K562 (cell line): ENCODE data around the gene PPM1F. TPM values are rescaled to one million over a fixed set of nuclear protein-coding genes. Genes with fewer than 3 reads are reported as not detected.

ENCODE experiments used
- ATAC-seq: fragments of 200-7000 bp; cut with Tn5 transposase; 3 replicates; pipeline ENCODE4 v1.9.1; 2020; ENCODE audit warnings: moderate library complexity
- BruUV-seq: library from RNA; stranded (reverse); fragments of 400-500 nt; replicated peaks from 2 replicates; lab custom pipeline; 2021; lab: Mats Ljungman, UMichigan
- CTCF ChIA-PET: fragments of 300-600 bp; formaldehyde crosslinking; extraction: SDS; loops from one replicate; lab custom pipeline; 2021; ENCODE audit warnings: low intra/inter-chr PET ratio; lab: Yijun Ruan, JAX
- POLR2A ChIA-PET: fragments of 300-600, 350-650 bp; sonication (Branson Sonifier 250); formaldehyde crosslinking; extraction: SDS; loops from one replicate; lab custom pipeline; 2021; ENCODE audit warnings: antibody characterized with exemption, inconsistent platforms; lab: Yijun Ruan, JAX
- DNase-seq, 4 experiments: peaks; one replicate each; pipeline versions ENCODE4 v3.0.0 to v3.0.0-alpha.2; 2011 to 2018; ENCODE audit warnings: low spot score in 3 of 4, mixed read lengths in 3 of 4; ENCODE audit errors: extremely low read depth in 1 of 4
- FAIRE-seq: peaks from 2 replicates; lab custom pipeline; 2011; peaks lifted over from hg19 to GRCh38; lab: Jason Lieb, UNC
- H2AFZ ChIP-seq: 2 replicates; pipeline ENCODE4 v1.6.0; 2011; ENCODE audit warnings: low read depth, low read length, control low read depth, inconsistent platforms
- H3K27ac ChIP-seq: fragments of 200-600 bp; 3 replicates; pipeline ENCODE4 v1.8.0; 2011; ENCODE audit warnings: low read depth, mild to moderate bottlenecking, control low read depth, inconsistent platforms, low read length, moderate library complexity, mixed read lengths; ENCODE audit errors: extremely low read depth
- H3K27me3 ChIP-seq, 2 experiments: fragments of 300-600 bp in 1 of 2; 2 replicates in 1 of 2; 3 replicates in 1 of 2; pipeline versions ENCODE4 v1.6.0 to v1.8.0; 2011; ENCODE audit warnings: inconsistent platforms in 2 of 2, low read length in 2 of 2, mild to moderate bottlenecking in 1 of 2, mixed read lengths in 1 of 2, moderate library complexity in 1 of 2; ENCODE audit not compliant: control insufficient read depth in 2 of 2, insufficient read depth in 2 of 2
- H3K36me3 ChIP-seq: fragments of 300-600 bp; 3 replicates; pipeline ENCODE4 v1.8.0; 2011; ENCODE audit warnings: mild to moderate bottlenecking, low read length, inconsistent platforms; ENCODE audit not compliant: control insufficient read depth, insufficient read depth
- H3K4me1 ChIP-seq, 2 experiments: fragments of 200-600 bp in 1 of 2; replicated peaks in 1 of 2; 2 replicates in 1 of 2; 3 replicates in 1 of 2; pipeline versions ENCODE4 v1.5.1 to v1.8.0; 2011; ENCODE audit warnings: inconsistent platforms in 2 of 2, low read length in 2 of 2, mild to moderate bottlenecking in 1 of 2, mixed read lengths in 1 of 2, moderate library complexity in 1 of 2; ENCODE audit not compliant: control insufficient read depth in 2 of 2, insufficient read depth in 2 of 2
- H3K4me2 ChIP-seq: 2 replicates; pipeline ENCODE4 v1.6.1; 2011; ENCODE audit warnings: low read length, control low read depth, inconsistent platforms, mixed read lengths; ENCODE audit not compliant: insufficient read depth
- H3K4me3 ChIP-seq: fragments of 200-600 bp; sonication (generic), shearing (Covaris generic); 2 replicates; pipeline ENCODE4 v1.5.1; 2016; ENCODE audit warnings: control low read depth, inconsistent platforms
- H3K79me2 ChIP-seq: fragments of 200-600 bp; 3 replicates; pipeline ENCODE4 v1.8.0; 2011; ENCODE audit warnings: low read length, inconsistent platforms; ENCODE audit not compliant: control insufficient read depth, insufficient read depth
- H3K9ac ChIP-seq, 2 experiments: 2 replicates each; pipeline versions ENCODE4 v1.6.0 to v1.6.1; 2011; ENCODE audit warnings: low read depth in 2 of 2, low read length in 2 of 2, control low read depth in 1 of 2, inconsistent platforms in 1 of 2, mild to moderate bottlenecking in 1 of 2, mixed read lengths in 1 of 2; ENCODE audit not compliant: insufficient read depth in 1 of 2
- H3K9me1 ChIP-seq: one replicate; pipeline ENCODE4 v1.6.0; 2011; ENCODE audit warnings: inconsistent platforms, mild to moderate bottlenecking, low read length, moderate library complexity; ENCODE audit not compliant: control insufficient read depth, insufficient read depth
- H3K9me3 ChIP-seq: replicated peaks from 2 replicates; pipeline ENCODE4 v1.5.1; 2011; ENCODE audit warnings: low read depth, low read length, inconsistent platforms; ENCODE audit not compliant: control insufficient read depth, insufficient read depth
- H4K20me1 ChIP-seq: replicated peaks from 2 replicates; pipeline ENCODE4 v1.6.1; 2011; ENCODE audit warnings: low read length, inconsistent platforms, mixed read lengths; ENCODE audit not compliant: control insufficient read depth, insufficient read depth
- BMI1 ChIP-seq: fragments of 150-350 bp; IDR thresholded peaks from 2 replicates; pipeline ENCODE4 v1.6.1; 2014; ENCODE audit warnings: low read length
- JUND ChIP-seq, 2 experiments: IDR thresholded peaks; 2 replicates in 1 of 2; 3 replicates in 1 of 2; pipeline ENCODE4 v1.6.1; 2011; ENCODE audit warnings: borderline replicate concordance in 2 of 2, low read depth in 2 of 2, low read length in 2 of 2, improper control_type of control experiment in 1 of 2, missing biosample characterization in 1 of 2, missing genetic modification characterization in 1 of 2, missing genetic modification reagents in 1 of 2
- ZFP36 ChIP-seq: fragments of 150-350 bp; IDR thresholded peaks from 2 replicates; pipeline ENCODE4 v1.6.1; 2018; ENCODE audit warnings: low read length, low read depth; ENCODE audit not compliant: partially characterized antibody
- WGBS: fragments of 100-300 bp; shearing (Covaris generic); methylation state at CpG from one replicate; pipeline ENCODE4 v1.1.6; 2016; ENCODE audit warnings: low coverage, mixed read lengths; ENCODE audit not compliant: insufficient coverage; ENCODE audit errors: missing lambda C conversion rate; 5-methylcytosine and 5-hydroxymethylcytosine counted together
- in situ Hi-C: fragments of 300-500 bp; cut with MboI; formaldehyde crosslinking; loops from 4 replicates; pipeline ENCODE4 v1.15.0; 2018; ENCODE audit warnings: inconsistent platforms, mixed read lengths
- intact Hi-C: fragments of 100-400 bp; cut with micrococcal nuclease; formaldehyde crosslinking; loops from 2 replicates; pipeline ENCODE4 v1.14.2; 2022
- polyA plus RNA-seq, 8 experiments: library from polyadenylated mRNA; depleted of rRNA in 4 of 8; stranded (reverse) in 5 of 8; unstranded in 3 of 8; fragments of >200 nt; fragmentation: Nextera tagmentation in 2 of 8; fragmentation: Illumina TruSeq in 1 of 8; extraction: Ambion mirVana in 2 of 8; extraction: Trizol in 1 of 8; gene quantifications; 2 replicates each; pipeline versions ENCODE4 v1.2.1 to v1.2.3, GENCODE V29; 2011 to 2014; ENCODE audit warnings: inconsistent platforms in 1 of 8, missing spikeins in 1 of 8
- total RNA-seq, 7 experiments: library from RNA; depleted of rRNA in 6 of 7; stranded (reverse); fragments of >200 nt in 6 of 7; fragmentation: Illumina TruSeq in 2 of 7; extraction: Trizol in 2 of 7; gene quantifications; 2 replicates each; pipeline versions ENCODE4 v1.2.1 to v1.2.3, GENCODE V29; 2011 to 2021; ENCODE audit warnings: low replicate concordance in 1 of 7
- TF ChIP-seq, protein P1 (sequence below): fragments of 150-350 bp; conservative IDR thresholded peaks from 2 replicates; pipeline ENCODE4 v1.6.1; 2014; ENCODE audit warnings: low read length
- TF ChIP-seq, protein P2 (sequence below): fragments of 450-650 bp; IDR thresholded peaks from 2 replicates; pipeline ENCODE4 v1.6.1; 2016; ENCODE audit warnings: borderline replicate concordance
- TF ChIP-seq, protein P3 (sequence below): fragments of 450-650 bp; IDR thresholded peaks from 2 replicates; pipeline ENCODE4 v1.6.1; 2018; ENCODE audit warnings: mild to moderate bottlenecking, low read depth; ENCODE audit not compliant: partially characterized antibody
- TF ChIP-seq, protein P4 (sequence below): fragments of 450-650 bp; IDR thresholded peaks from 2 replicates; pipeline ENCODE4 v1.6.1; 2014; ENCODE audit warnings: low read depth, mild to moderate bottlenecking, moderate library complexity, borderline replicate concordance

PPM1F gene
- total and polyA plus RNA-seq, 9 of the 15 experiments (the other 6 are each of a cell fraction or from before 2014, with no cell fraction given), result 2.1 to 159 (median 64.0) TPM

DNA sequence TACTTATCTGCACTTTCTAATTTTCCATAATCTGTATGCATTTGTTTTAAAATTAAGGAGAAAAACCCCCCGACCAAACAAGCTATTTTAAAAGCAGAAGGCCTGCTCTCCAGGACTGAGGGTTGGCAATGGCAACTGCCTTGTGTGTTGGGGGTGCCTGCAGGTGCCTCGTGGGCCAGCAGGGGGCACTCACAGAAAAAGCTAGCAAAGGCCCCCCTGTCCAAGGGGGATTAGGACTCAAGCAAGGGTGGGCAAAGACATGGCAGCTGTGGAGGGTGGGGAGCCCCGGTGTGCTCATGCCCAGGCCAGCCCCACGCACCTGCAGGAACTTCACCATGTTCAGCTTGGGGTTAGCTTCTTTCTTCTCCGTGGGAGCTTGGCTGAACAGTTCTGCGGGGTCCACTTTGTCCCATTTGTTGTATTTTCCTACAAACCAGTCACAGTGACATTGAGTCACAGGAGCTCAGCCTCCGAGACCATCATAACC is 19.7 kb upstream of the PPM1F start:
- FAIRE-seq, result peak; percentile 87
- intact Hi-C loops (no loop called here), in situ Hi-C loops (no loop called here)
- H3K4me1 ChIP-seq, result peaks cover 0 to 19% of the 10 kb centered on the region in 2 experiments; a peak in 1 of 5 replicates
- no peaks in the 10 kb centered on the region for H3K9me3 ChIP-seq
- no peak overlapping the region for H3K4me3 ChIP-seq
- H4K20me1 ChIP-seq, result peaks cover 57% of the 10 kb centered on the region
- no peak overlapping the region for H3K4me2 ChIP-seq
- no peak overlapping the region for H2AFZ ChIP-seq
- no TSS peak for BruUV-seq
- CTCF ChIA-PET, result interaction anchor here (0.6 to 2.1 kb wide), 7 partner anchors 89 to 306 kb away, joined by 3 to 12 read pairs (median 4); no protein-coding TSS in a partner anchor
- DNase-seq, result peak; percentile 91 to 100 (median 99)
- H3K27me3 ChIP-seq, result no peaks in the 10 kb centered on the region
- H3K36me3 ChIP-seq, result peaks cover 93% of the 10 kb centered on the region
- ATAC-seq, result peak; percentile 86
- WGBS, result 39% methylated on average over 7 of the region's 7 CpGs
- POLR2A ChIA-PET, result interaction anchor here (0.6 to 15.7 kb wide), 13 partner anchors 11 to 1124 kb away, joined by 3 to 382 read pairs (median 3); partner anchors contain the start of genes GNAZ, PPM1F and TOP3B
- peaks cover 8% of the 10 kb centered on the region; the same call in 1 of the 3 replicates for H3K79me2 ChIP-seq
- peaks cover 14% of the 10 kb centered on the region for H3K9me1 ChIP-seq
- peak overlapping the region in 1 of 2 experiments; percentile 3; a peak in 1 of 4 replicates for H3K9ac ChIP-seq
- no peak overlapping the region for H3K27ac ChIP-seq
- peak; percentile 9 for TF ChIP-seq ZFP36
- TF ChIP-seq, protein P1, sequence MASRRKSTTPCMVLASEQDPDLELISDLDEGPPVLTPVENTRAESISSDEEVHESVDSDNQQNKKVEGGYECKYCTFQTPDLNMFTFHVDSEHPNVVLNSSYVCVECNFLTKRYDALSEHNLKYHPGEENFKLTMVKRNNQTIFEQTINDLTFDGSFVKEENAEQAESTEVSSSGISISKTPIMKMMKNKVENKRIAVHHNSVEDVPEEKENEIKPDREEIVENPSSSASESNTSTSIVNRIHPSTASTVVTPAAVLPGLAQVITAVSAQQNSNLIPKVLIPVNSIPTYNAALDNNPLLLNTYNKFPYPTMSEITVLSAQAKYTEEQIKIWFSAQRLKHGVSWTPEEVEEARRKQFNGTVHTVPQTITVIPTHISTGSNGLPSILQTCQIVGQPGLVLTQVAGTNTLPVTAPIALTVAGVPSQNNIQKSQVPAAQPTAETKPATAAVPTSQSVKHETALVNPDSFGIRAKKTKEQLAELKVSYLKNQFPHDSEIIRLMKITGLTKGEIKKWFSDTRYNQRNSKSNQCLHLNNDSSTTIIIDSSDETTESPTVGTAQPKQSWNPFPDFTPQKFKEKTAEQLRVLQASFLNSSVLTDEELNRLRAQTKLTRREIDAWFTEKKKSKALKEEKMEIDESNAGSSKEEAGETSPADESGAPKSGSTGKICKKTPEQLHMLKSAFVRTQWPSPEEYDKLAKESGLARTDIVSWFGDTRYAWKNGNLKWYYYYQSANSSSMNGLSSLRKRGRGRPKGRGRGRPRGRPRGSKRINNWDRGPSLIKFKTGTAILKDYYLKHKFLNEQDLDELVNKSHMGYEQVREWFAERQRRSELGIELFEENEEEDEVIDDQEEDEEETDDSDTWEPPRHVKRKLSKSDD, result peak; percentile 89
- TF ChIP-seq, protein P2, sequence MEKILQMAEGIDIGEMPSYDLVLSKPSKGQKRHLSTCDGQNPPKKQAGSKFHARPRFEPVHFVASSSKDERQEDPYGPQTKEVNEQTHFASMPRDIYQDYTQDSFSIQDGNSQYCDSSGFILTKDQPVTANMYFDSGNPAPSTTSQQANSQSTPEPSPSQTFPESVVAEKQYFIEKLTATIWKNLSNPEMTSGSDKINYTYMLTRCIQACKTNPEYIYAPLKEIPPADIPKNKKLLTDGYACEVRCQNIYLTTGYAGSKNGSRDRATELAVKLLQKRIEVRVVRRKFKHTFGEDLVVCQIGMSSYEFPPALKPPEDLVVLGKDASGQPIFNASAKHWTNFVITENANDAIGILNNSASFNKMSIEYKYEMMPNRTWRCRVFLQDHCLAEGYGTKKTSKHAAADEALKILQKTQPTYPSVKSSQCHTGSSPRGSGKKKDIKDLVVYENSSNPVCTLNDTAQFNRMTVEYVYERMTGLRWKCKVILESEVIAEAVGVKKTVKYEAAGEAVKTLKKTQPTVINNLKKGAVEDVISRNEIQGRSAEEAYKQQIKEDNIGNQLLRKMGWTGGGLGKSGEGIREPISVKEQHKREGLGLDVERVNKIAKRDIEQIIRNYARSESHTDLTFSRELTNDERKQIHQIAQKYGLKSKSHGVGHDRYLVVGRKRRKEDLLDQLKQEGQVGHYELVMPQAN, result peak; percentile 48; the same call in 1 of the 2 replicates
- peak; percentile 63; the same call in 1 of the 2 replicates for TF ChIP-seq BMI1
- TF ChIP-seq, protein P3, sequence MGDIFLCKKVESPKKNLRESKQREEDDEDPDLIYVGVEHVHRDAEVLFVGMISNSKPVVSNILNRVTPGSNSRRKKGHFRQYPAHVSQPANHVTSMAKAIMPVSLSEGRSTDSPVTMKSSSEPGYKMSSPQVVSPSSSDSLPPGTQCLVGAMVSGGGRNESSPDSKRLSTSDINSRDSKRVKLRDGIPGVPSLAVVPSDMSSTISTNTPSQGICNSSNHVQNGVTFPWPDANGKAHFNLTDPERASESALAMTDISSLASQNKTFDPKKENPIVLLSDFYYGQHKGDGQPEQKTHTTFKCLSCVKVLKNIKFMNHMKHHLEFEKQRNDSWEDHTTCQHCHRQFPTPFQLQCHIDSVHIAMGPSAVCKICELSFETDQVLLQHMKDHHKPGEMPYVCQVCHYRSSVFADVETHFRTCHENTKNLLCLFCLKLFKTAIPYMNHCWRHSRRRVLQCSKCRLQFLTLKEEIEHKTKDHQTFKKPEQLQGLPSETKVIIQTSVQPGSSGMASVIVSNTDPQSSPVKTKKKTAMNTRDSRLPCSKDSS, result peak; percentile 34
- TF ChIP-seq, protein P4, sequence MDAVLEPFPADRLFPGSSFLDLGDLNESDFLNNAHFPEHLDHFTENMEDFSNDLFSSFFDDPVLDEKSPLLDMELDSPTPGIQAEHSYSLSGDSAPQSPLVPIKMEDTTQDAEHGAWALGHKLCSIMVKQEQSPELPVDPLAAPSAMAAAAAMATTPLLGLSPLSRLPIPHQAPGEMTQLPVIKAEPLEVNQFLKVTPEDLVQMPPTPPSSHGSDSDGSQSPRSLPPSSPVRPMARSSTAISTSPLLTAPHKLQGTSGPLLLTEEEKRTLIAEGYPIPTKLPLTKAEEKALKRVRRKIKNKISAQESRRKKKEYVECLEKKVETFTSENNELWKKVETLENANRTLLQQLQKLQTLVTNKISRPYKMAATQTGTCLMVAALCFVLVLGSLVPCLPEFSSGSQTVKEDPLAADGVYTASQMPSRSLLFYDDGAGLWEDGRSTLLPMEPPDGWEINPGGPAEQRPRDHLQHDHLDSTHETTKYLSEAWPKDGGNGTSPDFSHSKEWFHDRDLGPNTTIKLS, result no peak; the same call in none of the 2 replicates
- TF ChIP-seq JUND (IDR thresholded peaks at IDR 0.05; ENCODE audit: borderline replicate concordance, low read depth, low read length), result peak; percentile 70
- no peak; the same call in 2 of the 3 replicates for TF ChIP-seq JUND (tag; IDR thresholded peaks at IDR 0.05; ENCODE audit: borderline replicate concordance, low read depth, low read length)
